NCI-H345 (cell line): ENCODE measurements around the gene MRPS2.
"Not testable (repeated sequence)": the region's sequence is repeated elsewhere in the genome, so short reads cannot be mapped to it uniquely, and the experiment has no call there.

Source experiments
- DNase-seq: peaks from one replicate; lab custom pipeline; 2025; lab: John Stamatoyannopoulos, UW

Gene MRPS2

GRCh38 chr9:135514342-135515082 is 14.0 kb downstream of the MRPS2 start:
- no peak for DNase-seq

DNA sequence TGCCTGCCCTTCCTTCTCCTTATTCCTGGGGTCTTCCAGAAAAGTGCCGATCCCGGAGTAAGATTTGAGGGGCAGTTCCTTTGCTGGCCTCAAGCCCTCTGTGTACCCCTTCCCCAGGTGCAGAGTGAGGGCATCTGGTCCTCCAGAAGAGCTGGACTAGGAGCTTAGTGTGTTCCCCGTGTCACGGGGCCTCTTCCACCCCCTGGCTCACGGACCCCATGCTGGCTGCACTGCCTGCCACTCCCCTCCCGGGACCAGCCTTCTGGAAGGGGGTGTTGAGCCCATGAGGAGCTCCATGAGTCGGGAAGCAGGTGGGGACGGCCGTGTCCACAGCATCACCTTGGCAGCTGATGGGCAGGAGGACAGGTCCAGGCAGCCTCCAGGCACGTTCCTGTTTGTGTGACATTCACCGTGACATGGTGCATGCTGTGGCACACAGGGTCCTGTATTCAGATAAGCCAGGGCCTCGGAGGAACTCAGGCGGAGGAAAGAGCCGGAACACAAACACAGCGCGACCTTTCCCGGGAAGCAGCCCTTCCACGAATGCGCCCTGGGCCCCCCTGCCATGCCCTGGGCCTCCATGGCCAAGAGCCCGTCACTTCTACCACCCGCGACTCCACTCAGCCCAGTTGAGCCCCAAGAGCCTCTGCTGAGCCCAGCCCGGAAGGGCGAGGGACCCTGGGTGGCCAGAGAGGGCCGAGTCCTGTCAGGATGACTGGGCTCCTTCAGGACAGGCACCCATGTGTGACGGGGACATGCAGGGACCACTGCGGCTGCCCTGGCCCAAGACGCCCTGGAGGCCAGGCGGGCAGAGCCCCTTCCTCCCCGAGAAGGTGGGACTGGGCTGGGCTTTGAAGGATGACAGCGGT is 14.8 kb downstream of the MRPS2 start:
- DNase-seq: no peak

DNA sequence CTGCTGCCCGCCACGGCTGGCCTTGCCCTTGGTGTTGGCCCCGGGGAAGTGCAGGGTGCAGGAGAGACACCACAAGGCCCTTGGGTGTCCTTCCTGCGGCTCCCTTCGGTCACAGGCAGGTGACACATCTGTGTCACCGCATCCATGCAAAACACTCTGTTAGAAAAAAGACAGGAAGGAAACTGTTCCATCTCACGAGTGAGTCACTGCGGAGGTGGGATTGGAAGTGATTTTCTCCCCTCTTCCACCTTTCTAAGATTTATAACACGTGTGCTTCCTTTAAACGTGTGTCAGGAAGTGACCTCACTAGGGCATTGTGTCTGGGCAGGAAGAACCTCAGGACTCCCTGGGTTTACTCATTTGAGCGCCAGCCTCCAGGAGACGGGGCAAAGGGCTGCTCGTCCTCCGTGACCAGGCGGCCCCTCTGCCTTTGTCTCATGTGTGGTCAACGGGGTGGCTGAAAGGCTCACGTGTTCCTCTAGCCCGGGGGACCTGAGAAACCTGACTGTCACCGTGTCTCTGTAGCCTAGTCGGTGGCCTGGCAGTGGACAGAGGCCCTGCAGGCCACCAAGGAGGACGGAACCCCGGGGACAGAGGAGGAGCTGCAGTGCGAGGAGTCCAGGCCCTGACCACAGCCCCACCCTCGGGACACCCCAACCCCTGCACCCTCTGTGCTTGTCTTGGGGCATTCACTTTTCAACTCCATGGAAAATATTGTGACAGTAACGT is 15.8 kb downstream of the MRPS2 start:
- no peak for DNase-seq

DNA sequence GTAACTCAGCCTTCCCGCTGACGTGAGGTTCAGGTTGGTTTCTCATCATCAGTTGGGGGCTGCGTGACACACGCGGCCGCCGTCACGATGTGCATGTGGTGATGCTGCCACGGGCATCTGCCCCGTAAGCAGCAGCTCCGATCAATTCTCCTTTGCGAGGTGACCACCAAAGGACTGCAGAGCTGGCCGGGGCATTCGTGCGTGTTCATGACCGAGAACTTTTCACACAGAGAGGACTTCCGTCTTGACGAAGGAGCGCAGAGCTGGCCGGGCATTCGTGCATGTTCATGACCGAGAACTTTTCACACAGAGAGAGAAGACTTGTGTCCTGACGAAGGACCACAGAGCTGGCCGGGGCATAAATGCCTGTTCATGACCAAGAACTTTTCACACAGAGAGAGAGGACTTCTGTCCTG is 16.9 kb downstream of the MRPS2 start:
- no peak for DNase-seq

- DNase-seq: no peak
Observed at GRCh38 chr9:135519179-135519971, 18.9 kb downstream of the MRPS2 start.

- no peak for DNase-seq
Observed at GRCh38 chr9:135520916-135521607, 20.6 kb downstream of the MRPS2 start, which contains the start of gene LCN1. Gene LCN1, plus strand, starts transcription at chr9:135521440. Its CDS starts 58 bp downstream, at chr9:135521498.

- no peak for DNase-seq
Observed at GRCh38 chr9:135521608-135522095, 21.2 kb downstream of the MRPS2 start.

GRCh38 chr9:135522137-135522877 is 21.8 kb downstream of the MRPS2 start:
- no peak for DNase-seq

- no peak for DNase-seq
Observed at GRCh38 chr9:135522931-135523330, 22.4 kb downstream of the MRPS2 start.

DNA sequence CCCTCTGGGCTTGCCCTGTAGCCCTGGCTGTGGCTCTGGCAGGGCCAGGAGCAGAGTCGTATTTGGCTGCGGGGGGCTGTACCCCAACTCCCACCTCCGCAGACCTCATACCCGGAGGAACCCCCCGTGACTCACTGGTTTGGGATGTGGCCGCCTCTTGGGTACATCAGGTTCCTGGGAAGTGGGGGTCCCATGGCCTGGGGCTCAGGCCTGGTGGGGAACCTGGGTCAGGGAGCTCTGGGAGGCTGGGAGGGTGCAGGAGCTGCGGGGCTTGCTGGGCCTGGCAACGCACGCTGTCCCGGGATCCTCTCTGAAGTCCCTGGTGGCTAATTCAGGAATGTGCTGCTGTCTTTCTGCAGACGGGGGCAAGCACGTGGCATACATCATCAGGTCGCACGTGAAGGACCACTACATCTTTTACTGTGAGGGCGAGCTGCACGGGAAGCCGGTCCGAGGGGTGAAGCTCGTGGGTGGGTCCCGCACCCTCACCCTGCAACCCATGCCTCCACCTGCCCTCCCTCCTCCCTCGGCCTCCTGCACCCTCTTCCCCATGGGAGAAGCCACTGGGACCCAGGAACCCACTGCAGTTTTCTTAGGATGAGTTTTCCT is 23.1 kb downstream of the MRPS2 start:
- no peak for DNase-seq

GRCh38 chr9:135524130-135524861 is 23.8 kb downstream of the MRPS2 start:
- no peak for DNase-seq

- no peak for DNase-seq
Observed at GRCh38 chr9:135525241-135526088, 25.0 kb downstream of the MRPS2 start.

DNA sequence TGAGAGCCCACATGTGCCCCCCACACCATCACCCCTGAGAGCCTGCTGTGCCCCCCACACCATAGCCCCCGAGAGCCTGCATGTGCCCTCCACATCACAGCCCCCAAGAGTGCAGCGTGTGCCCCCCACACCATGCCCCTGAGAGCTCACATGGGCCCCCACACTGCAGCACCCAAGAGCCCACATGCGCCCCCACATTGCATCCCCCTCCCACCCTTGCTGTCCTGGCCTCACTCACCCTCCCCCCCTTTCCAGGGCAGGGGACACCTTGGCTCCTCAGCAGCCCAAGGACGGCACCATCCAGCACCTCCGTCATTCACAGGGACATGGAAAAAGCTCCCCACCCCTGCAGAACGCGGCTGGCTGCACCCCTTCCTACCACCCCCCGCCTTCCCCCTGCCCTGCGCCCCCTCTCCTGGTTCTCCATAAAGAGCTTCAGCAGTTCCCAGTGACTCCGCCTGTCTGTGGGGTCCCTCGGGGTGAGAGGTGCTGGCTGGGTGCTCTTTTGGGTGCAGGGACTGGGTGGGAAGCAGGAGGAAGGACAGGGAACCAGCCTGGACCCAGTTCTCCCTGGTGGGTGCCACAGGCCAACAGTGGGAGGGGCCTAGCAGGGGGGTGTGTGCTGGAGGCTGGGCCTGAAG is 25.7 kb downstream of the MRPS2 start:
- DNase-seq: no peak

GRCh38 chr9:135526730-135527571 is 26.5 kb downstream of the MRPS2 start:
- DNase-seq: no peak

GRCh38 chr9:135528842-135529435 is 28.5 kb downstream of the MRPS2 start:
- DNase-seq: not testable (repeated sequence)

DNA sequence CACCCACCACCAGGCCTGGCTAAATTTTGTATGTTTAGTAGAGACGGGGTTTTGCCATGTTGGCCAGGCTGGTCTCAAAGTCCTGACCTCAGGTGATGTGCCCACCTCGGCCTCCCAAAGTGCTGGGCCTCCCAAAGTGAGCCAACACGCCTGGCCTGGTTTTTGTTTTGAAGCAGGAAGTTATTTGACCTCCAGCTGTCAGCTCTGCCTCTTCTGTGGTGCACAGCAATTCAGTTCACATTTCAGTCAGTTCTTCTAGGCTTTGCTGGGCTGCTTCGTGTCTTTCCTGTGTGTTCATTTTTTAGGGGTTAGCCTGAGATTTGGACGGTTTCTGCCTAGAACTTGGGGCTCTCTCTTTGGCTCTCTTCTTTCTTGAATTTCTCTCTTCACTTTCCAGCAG is 29.7 kb downstream of the MRPS2 start:
- no peak for DNase-seq
